ENCODE results near the gene CDHR5. TPM values are rescaled to one million over a fixed set of nuclear protein-coding genes. Genes with fewer than 3 reads are reported as not detected.
A peak's percentile ranks its signal among the peaks of the same experiment; 100 is the strongest.

CDHR5 gene
- total RNA-seq, 2 experiments from 2014 or later = not detected

- no peaks in the 10 kb centered on the region for H3K27me3 Mint-ChIP-seq
- DNase-seq = peak; percentile 94
- H3K4me3 Mint-ChIP-seq = peak within 1 kb of the TSS; percentile 94
- ChIA-PET CTCF (interaction anchor here (0.9 to 1.4 kb wide), 2 partner anchors 107 to 110 kb away, joined by 3 to 4 read pairs; no protein-coding TSS in a partner anchor), POLR2A (interaction anchor here (0.6 to 1.7 kb wide), 20 partner anchors 9 to 204 kb away, joined by 3 to 12 read pairs (median 4); partner anchors contain the start of genes CDHR5, DEAF1, LMNTD2 and PHRF1)
- H3K36me3 Mint-ChIP-seq (ENCODE audit: low read depth) = peaks cover 43% of the 10 kb centered on the region
- H3K9me3 Mint-ChIP-seq = no peaks in the 10 kb centered on the region
- H3K27ac Mint-ChIP-seq = peak within 1 kb of the TSS; percentile 97
- peaks cover 13% of the 10 kb centered on the region for H3K4me1 Mint-ChIP-seq
Observed at GRCh38 chr11:615504-616319, 9.0 kb downstream of the CDHR5 start, which contains the start of gene IRF7. Gene IRF7 (minus strand): TSS chr11:615950. CDS start chr11:615364, 586 bp downstream.

- H3K9me3 Mint-ChIP-seq = no peaks in the 10 kb centered on the region
- ChIA-PET CTCF (interaction anchor here (0.9 to 1.4 kb wide), 2 partner anchors 108 to 111 kb away, joined by 3 to 4 read pairs; no protein-coding TSS in a partner anchor), POLR2A (interaction anchor here (0.6 to 3.0 kb wide), 28 partner anchors 8 to 191 kb away, joined by 3 to 15 read pairs (median 4); partner anchors contain the start of genes CDHR5, DEAF1, HRAS and LMNTD2)
- DNase-seq = no peak
- H3K36me3 Mint-ChIP-seq (ENCODE audit: low read depth) = peaks cover 47% of the 10 kb centered on the region
- no peaks in the 10 kb centered on the region for H3K27me3 Mint-ChIP-seq
- H3K4me3 Mint-ChIP-seq = peak overlapping the region; percentile 94
- H3K4me1 Mint-ChIP-seq = peaks cover 13% of the 10 kb centered on the region
- peak overlapping the region; percentile 97 for H3K27ac Mint-ChIP-seq
Observed at GRCh38 chr11:614623-615503, 9.9 kb downstream of the CDHR5 start.

GRCh38 chr11:614021-614622, 10.6 kb downstream of the CDHR5 start:
- ChIA-PET POLR2A (interaction anchor here (0.6 to 3.0 kb wide), 16 partner anchors 9 to 192 kb away, joined by 3 to 15 read pairs (median 4); partner anchors contain the start of genes HRAS, PHRF1 and RNH1), CTCF (interaction anchor here (0.5 to 0.7 kb wide), 2 partner anchors 14 to 110 kb away, joined by 3 read pairs; no protein-coding TSS in a partner anchor)
- no peaks in the 10 kb centered on the region for H3K27me3 Mint-ChIP-seq
- H3K27ac Mint-ChIP-seq = peak overlapping the region; percentile 95
- peaks cover 13% of the 10 kb centered on the region for H3K4me1 Mint-ChIP-seq
- peak; percentile 36 for DNase-seq
- peak overlapping the region; percentile 94 for H3K4me3 Mint-ChIP-seq
- H3K36me3 Mint-ChIP-seq (ENCODE audit: low read depth) = peaks cover 50% of the 10 kb centered on the region
- H3K9me3 Mint-ChIP-seq = no peaks in the 10 kb centered on the region

- Mint-ChIP-seq H3K4me1 (peaks cover 13% of the 10 kb centered on the region), H3K4me3 (peak overlapping the region; percentile 94), H3K27ac (peak overlapping the region; percentile 95), H3K36me3 (ENCODE audit: low read depth) (peaks cover 53% of the 10 kb centered on the region), H3K9me3 (no peaks in the 10 kb centered on the region), H3K27me3 (no peaks in the 10 kb centered on the region)
- CTCF ChIA-PET = interaction anchor here (0.5 to 1.0 kb wide), 4 partner anchors 13 to 165 kb away, joined by 3 read pairs; partner anchors contain the start of gene PHRF1
- DNase-seq = peak; percentile 91
- POLR2A ChIA-PET = interaction anchor here (0.7 to 3.0 kb wide), 11 partner anchors 8 to 108 kb away, joined by 3 to 15 read pairs (median 4); partner anchors contain the start of genes PHRF1 and RNH1
Observed at GRCh38 chr11:613369-613968, 11.3 kb downstream of the CDHR5 start.

GRCh38 chr11:612961-613300, 11.8 kb downstream of the CDHR5 start:
- H3K27ac Mint-ChIP-seq = peak overlapping the region; percentile 84
- peaks cover 13% of the 10 kb centered on the region for H3K4me1 Mint-ChIP-seq

GRCh38 chr11:612201-612960, 12.4 kb downstream of the CDHR5 start:
- Mint-ChIP-seq H3K27ac (peak overlapping the region; percentile 84), H3K4me3 (peak overlapping the region; percentile 55), H3K9me3 (no peaks in the 10 kb centered on the region), H3K4me1 (peaks cover 13% of the 10 kb centered on the region), H3K36me3 (ENCODE audit: low read depth) (peaks cover 61% of the 10 kb centered on the region), H3K27me3 (no peaks in the 10 kb centered on the region)
- POLR2A ChIA-PET = interaction anchor here (1.1 to 3.0 kb wide), 5 partner anchors 34 to 62 kb away, joined by 3 to 15 read pairs (median 5); partner anchors contain the start of genes LMNTD2 and PHRF1
- CTCF ChIA-PET = interaction anchor here (0.8 to 1.0 kb wide), 3 partner anchors 36 to 164 kb away, joined by 3 read pairs; partner anchors contain the start of gene PHRF1
- DNase-seq = peak; percentile 44

More at GRCh38 chr11:612961-613300, 11.8 kb downstream of the CDHR5 start:
- DNase-seq = no peak
- H3K4me3 Mint-ChIP-seq = peak overlapping the region; percentile 13
- no peaks in the 10 kb centered on the region for H3K27me3 Mint-ChIP-seq
- H3K9me3 Mint-ChIP-seq = no peaks in the 10 kb centered on the region
- CTCF ChIA-PET = interaction anchor here (1.0 kb wide), 2 partner anchors 58 to 164 kb away, joined by 3 read pairs; no protein-coding TSS in a partner anchor
- POLR2A ChIA-PET = interaction anchor here (0.8 to 3.0 kb wide), 6 partner anchors 17 to 62 kb away, joined by 3 to 15 read pairs (median 4); partner anchors contain the start of genes LMNTD2 and PHRF1
- peaks cover 59% of the 10 kb centered on the region for H3K36me3 Mint-ChIP-seq (ENCODE audit: low read depth)

GRCh38 chr11:611001-611996, 13.5 kb downstream of the CDHR5 start:
- CTCF ChIA-PET = no interaction called here
- H3K4me1 Mint-ChIP-seq = peaks cover 9% of the 10 kb centered on the region
- H3K4me3 Mint-ChIP-seq = no peak overlapping the region
- POLR2A ChIA-PET = interaction anchor here (0.9 to 2.2 kb wide), 3 partner anchors 23 to 63 kb away, joined by 3 to 8 read pairs (median 3); no protein-coding TSS in a partner anchor
- no peak for DNase-seq
- peaks cover 70% of the 10 kb centered on the region for H3K36me3 Mint-ChIP-seq (ENCODE audit: low read depth)
- H3K27me3 Mint-ChIP-seq = no peaks in the 10 kb centered on the region
- no peaks in the 10 kb centered on the region for H3K9me3 Mint-ChIP-seq
- peak overlapping the region; percentile 84 for H3K27ac Mint-ChIP-seq

GRCh38 chr11:610146-610801, 14.5 kb downstream of the CDHR5 start:
- CTCF ChIA-PET = no interaction called here

GRCh38 chr11:609341-609811, 15.4 kb downstream of the CDHR5 start:
- H3K27me3 Mint-ChIP-seq = no peaks in the 10 kb centered on the region
- no peak overlapping the region for H3K27ac Mint-ChIP-seq
- no peak overlapping the region for H3K4me3 Mint-ChIP-seq
- ChIA-PET CTCF (no interaction called here), POLR2A (interaction anchor here (2.2 kb wide), 1 partner anchor 21 kb away, joined by 8 read pairs; no protein-coding TSS in a partner anchor)
- H3K4me1 Mint-ChIP-seq = peaks cover 6% of the 10 kb centered on the region
- H3K9me3 Mint-ChIP-seq = no peaks in the 10 kb centered on the region
- DNase-seq = no peak
- peaks cover 69% of the 10 kb centered on the region for H3K36me3 Mint-ChIP-seq (ENCODE audit: low read depth)

More at GRCh38 chr11:610146-610801, 14.5 kb downstream of the CDHR5 start:
- H3K27ac Mint-ChIP-seq = peak overlapping the region; percentile 42
- H3K27me3 Mint-ChIP-seq = no peaks in the 10 kb centered on the region
- H3K4me1 Mint-ChIP-seq = peaks cover 6% of the 10 kb centered on the region
- no peak for DNase-seq
- no peak overlapping the region for H3K4me3 Mint-ChIP-seq
- H3K9me3 Mint-ChIP-seq = no peaks in the 10 kb centered on the region
- POLR2A ChIA-PET = interaction anchor here (2.2 kb wide), 1 partner anchor 22 kb away, joined by 8 read pairs; no protein-coding TSS in a partner anchor
- peaks cover 71% of the 10 kb centered on the region for H3K36me3 Mint-ChIP-seq (ENCODE audit: low read depth)

Measured in activated CD4-positive, alpha-beta memory T cell treated with anti-CD3 and anti-CD28 coated beads, Interleukin-2, amount 10 ng/mL, durations not matched to agents 7 days and 5 days (primary cell).